M059J (cell line): ENCODE data around the gene ANKRD24. TPM values are rescaled to one million over a fixed set of nuclear protein-coding genes. Genes with fewer than 3 reads are reported as not detected.
"Not testable (repeated sequence)": the region's sequence is repeated elsewhere in the genome, so short reads cannot be mapped to it uniquely, and the experiment has no call there.

ENCODE experiments used
- DNase-seq: peaks from one replicate; pipeline ENCODE4 v3.0.0-alpha.2; 2012; ENCODE audit warnings: low read depth
- total RNA-seq: library from RNA; depleted of rRNA; stranded (reverse); fragments of >200 nt; shearing (Covaris generic); gene quantifications from 2 replicates; pipeline ENCODE4 v1.2.3, GENCODE V29; 2014; rRNA removed

The ANKRD24 gene
- total RNA-seq, 1 experiment from 2014 or later = 0.12 TPM

DNA sequence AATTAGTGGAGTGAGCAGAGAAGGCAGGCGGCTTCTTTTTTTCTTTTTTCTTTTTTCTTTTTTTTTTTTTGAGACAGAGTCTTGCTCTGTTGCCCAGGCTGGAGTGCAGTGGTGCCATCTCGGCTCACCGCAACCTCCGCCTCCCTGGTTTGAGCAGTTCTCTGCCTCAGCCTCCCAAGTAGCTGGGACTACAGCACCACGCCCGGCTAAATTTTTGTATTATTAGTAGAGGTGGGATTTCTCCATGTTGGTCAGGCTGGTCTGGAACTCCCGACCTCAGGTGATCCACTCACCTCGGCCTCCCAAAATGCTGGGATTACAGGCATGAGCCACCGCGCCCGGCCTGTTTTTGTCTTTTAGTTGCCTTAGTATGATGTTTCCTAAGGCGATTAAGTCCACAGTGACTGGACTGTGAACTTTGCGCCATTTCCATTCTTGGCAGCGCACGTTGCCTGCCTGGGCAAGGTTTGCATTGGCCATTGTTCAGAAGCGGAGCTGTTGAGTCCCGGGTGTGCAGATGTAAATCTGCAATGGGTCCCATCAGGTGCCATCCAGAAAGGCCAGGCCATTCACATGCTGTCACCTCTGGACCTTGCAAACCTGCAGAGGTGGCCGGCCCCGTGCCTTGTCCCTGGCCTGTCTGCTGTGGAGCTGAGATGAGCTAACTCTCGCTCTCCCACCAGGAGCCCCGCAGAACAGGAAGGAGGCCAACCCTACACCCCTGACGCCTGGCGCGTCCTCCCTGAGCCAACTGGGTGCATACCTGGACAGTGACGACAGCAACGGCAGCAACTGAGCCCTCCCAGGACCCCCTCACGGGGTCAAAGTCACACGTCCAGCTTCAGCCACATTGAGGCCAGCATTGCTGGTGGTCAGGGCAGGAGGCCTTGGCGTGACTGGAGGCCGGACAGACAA is 85.7 kb downstream of the ANKRD24 start:
- no peak for DNase-seq

DNA sequence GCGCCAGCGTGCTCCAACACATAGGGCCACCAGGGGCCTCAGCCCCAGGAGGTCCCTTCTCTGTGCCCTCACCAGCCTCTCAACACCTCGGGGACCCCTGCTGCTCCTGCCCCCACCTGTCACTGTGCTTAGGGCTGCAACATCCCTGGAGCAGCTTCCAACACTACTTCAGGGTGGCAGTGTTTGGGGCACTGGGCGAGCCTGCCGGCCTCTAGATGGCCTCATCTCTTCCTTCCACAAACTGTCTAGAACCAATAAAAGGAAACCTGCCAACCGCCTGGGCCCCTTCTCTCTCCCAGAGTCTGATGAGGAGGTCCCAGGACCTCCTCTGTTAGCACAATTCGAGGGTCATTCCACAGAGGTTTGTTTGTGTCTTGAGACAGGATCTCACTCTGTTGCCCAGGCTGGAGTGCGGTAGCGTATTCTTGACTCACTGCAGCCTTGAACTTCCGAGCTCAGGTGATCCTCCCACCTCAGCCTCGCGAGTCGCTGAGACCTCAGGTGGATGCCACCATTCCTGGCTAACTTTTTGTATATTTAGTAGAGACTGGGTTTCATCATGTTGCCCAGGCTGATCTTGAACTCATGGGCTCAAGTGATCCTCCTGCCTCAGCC is 86.4 kb downstream of the ANKRD24 start:
- no peak for DNase-seq

DNA sequence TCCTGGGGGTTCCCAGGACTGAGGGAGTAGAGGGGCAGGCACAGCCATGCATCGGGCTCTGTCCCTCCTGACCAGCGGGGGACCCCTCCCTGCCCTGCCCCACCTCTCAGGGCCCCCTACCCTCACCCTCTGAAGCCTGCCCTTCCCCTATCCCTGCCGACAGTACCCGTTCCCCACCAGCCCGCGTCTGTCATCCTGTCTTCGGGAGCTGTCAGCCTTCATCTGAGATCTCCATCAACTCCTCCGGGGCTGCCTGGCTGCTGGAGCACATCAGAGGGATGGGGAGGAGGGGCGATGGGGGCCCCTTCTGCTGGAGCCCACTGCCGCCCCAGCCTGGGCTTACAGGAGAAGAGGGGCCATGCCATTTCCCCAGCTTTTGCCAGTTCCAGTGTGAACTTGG is 90.4 kb downstream of the ANKRD24 start:
- no peak for DNase-seq

DNA sequence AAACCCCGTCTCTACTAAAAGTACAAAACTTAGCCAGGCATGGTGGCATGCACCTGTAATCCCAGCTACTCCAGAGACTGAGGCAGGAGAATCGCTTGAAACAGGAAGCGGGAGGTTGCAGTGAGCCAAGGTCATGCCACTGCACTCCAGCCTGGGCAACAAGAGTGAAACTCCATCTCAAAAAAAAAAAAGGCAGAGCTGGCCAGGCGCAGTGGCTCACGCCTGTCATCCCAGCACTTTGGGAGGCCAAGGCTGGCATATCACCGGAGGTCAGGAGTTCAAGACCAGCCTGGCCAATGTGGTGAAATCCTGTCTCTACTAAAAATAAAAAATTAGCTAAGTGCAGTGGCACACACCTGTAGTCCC is 91.8 kb downstream of the ANKRD24 start:
- not testable (repeated sequence) for DNase-seq

Other genes starting within 250 kb of the ANKRD24 start
- not detected in 2 replicates for gene NMRK2, start 249.6 kb upstream of the ANKRD24 start, total RNA-seq
- 76.7 and 148 TPM in 2 replicates for gene DAPK3, start 211.6 kb upstream of the ANKRD24 start, total RNA-seq
- gene EEF2, start 197.2 kb upstream of the ANKRD24 start, total RNA-seq = 667 and 964 TPM in 2 replicates
- gene PIAS4, start 175.0 kb upstream of the ANKRD24 start, total RNA-seq = 16.2 and 19.5 TPM in 2 replicates
- 6.1 and 17.7 TPM in 2 replicates for gene ZBTB7A, start 115.8 kb upstream of the ANKRD24 start, total RNA-seq
- gene MAP2K2, start 58.6 kb upstream of the ANKRD24 start, total RNA-seq = 115 and 162 TPM in 2 replicates
- gene CREB3L3, start 29.1 kb upstream of the ANKRD24 start, total RNA-seq = 0.39 TPM in 1 of 2 replicates, not detected in the other
- 9.4 and 21.9 TPM in 2 replicates for gene SIRT6, start 126 bp upstream of the ANKRD24 start, total RNA-seq
- 2.7 and 3.0 TPM in 2 replicates for gene EBI3, start 46.8 kb downstream of the ANKRD24 start, total RNA-seq
- gene YJU2, start 64.4 kb downstream of the ANKRD24 start, total RNA-seq = 24.4 and 28.2 TPM in 2 replicates
- gene SHD, start 96.6 kb downstream of the ANKRD24 start, total RNA-seq = not detected in 2 replicates
- not detected in 2 replicates for gene TMIGD2, start 119.7 kb downstream of the ANKRD24 start, total RNA-seq
- 11.7 and 14.7 TPM in 2 replicates for gene FSD1, start 121.9 kb downstream of the ANKRD24 start, total RNA-seq
- gene STAP2, start 156.1 kb downstream of the ANKRD24 start, total RNA-seq = 7.9 and 13.7 TPM in 2 replicates
- 6.3 and 9.9 TPM in 2 replicates for gene MPND, start 160.9 kb downstream of the ANKRD24 start, total RNA-seq
- 60.5 and 99.7 TPM in 2 replicates for gene SH3GL1, start 217.9 kb downstream of the ANKRD24 start, total RNA-seq
- gene CHAF1A, start 220.0 kb downstream of the ANKRD24 start, total RNA-seq = 22.8 and 38.1 TPM in 2 replicates